ENCODE data around the gene BAHCC1. TPM values are rescaled to one million over a fixed set of nuclear protein-coding genes. Genes with fewer than 3 reads are reported as not detected.

Gene BAHCC1
- polyA plus RNA-seq, 1 donor from 2014 or later = 14.2 TPM

DNA sequence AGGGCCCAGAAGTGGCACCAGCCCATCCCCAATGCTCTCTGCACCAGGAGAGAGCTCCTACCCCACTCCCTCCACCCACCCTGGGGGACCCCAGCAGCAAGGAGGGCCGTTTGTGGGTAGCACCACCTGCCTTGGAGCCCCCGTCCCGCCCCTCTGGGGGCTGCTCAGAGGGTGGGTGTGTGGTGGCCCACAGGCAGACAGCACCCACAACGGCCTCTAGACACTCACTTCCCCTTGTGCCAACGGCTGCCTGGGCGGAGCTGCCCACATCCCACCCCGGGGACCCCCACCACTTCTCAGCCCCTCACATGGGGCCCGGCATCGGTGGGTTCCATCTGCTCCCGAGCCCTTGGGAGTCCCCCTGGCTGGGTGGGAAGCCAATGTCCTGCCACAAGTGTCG is 33.3 kb downstream of the BAHCC1 start:
- H3K4me2 ChIP-seq (ENCODE audit: low read length) = no peak overlapping the region
- H3K27me3 ChIP-seq (ENCODE audit: insufficient read depth, low read depth, low read length) = no peaks in the 10 kb centered on the region
- H3K79me2 ChIP-seq (replicated peaks; ENCODE audit: insufficient read depth, low read length) = peaks cover 18% of the 10 kb centered on the region
- no peaks in the 10 kb centered on the region for H3F3A ChIP-seq (ENCODE audit: insufficient read depth, low read length, poor library complexity, severe bottlenecking)
- no peak overlapping the region for H2AFZ ChIP-seq (ENCODE audit: low read depth, low read length)
- H3K36me3 ChIP-seq (ENCODE audit: insufficient read depth, low read length) = no peaks in the 10 kb centered on the region
- H3K4me3 ChIP-seq (ENCODE audit: low read length) = no peak overlapping the region
- H3K9me2 ChIP-seq (ENCODE audit: insufficient read depth, low read length) = no peaks in the 10 kb centered on the region
- TF ChIP-seq RAD21 (conservative IDR thresholded peaks at IDR 0.05) (no peak), EP300 (conservative IDR thresholded peaks at IDR 0.05; ENCODE audit: poor library complexity, severe bottlenecking) (no peak), POLR2AphosphoS5 (IDR thresholded peaks at IDR 0.05) (no peak), MXI1 (conservative IDR thresholded peaks at IDR 0.05; ENCODE audit: poor library complexity, severe bottlenecking) (no peak), TAF1 (IDR thresholded peaks at IDR 0.05; ENCODE audit: low read depth) (no peak), EZH2 (IDR thresholded peaks at IDR 0.05; ENCODE audit: borderline replicate concordance, insufficient read depth, low read length, poor library complexity, severe bottlenecking) (no peak)
- TF ChIP-seq, protein P1, sequence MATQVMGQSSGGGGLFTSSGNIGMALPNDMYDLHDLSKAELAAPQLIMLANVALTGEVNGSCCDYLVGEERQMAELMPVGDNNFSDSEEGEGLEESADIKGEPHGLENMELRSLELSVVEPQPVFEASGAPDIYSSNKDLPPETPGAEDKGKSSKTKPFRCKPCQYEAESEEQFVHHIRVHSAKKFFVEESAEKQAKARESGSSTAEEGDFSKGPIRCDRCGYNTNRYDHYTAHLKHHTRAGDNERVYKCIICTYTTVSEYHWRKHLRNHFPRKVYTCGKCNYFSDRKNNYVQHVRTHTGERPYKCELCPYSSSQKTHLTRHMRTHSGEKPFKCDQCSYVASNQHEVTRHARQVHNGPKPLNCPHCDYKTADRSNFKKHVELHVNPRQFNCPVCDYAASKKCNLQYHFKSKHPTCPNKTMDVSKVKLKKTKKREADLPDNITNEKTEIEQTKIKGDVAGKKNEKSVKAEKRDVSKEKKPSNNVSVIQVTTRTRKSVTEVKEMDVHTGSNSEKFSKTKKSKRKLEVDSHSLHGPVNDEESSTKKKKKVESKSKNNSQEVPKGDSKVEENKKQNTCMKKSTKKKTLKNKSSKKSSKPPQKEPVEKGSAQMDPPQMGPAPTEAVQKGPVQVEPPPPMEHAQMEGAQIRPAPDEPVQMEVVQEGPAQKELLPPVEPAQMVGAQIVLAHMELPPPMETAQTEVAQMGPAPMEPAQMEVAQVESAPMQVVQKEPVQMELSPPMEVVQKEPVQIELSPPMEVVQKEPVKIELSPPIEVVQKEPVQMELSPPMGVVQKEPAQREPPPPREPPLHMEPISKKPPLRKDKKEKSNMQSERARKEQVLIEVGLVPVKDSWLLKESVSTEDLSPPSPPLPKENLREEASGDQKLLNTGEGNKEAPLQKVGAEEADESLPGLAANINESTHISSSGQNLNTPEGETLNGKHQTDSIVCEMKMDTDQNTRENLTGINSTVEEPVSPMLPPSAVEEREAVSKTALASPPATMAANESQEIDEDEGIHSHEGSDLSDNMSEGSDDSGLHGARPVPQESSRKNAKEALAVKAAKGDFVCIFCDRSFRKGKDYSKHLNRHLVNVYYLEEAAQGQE (IDR thresholded peaks at IDR 0.05; ENCODE audit: borderline replicate concordance) = no peak
- TF ChIP-seq, protein P2, sequence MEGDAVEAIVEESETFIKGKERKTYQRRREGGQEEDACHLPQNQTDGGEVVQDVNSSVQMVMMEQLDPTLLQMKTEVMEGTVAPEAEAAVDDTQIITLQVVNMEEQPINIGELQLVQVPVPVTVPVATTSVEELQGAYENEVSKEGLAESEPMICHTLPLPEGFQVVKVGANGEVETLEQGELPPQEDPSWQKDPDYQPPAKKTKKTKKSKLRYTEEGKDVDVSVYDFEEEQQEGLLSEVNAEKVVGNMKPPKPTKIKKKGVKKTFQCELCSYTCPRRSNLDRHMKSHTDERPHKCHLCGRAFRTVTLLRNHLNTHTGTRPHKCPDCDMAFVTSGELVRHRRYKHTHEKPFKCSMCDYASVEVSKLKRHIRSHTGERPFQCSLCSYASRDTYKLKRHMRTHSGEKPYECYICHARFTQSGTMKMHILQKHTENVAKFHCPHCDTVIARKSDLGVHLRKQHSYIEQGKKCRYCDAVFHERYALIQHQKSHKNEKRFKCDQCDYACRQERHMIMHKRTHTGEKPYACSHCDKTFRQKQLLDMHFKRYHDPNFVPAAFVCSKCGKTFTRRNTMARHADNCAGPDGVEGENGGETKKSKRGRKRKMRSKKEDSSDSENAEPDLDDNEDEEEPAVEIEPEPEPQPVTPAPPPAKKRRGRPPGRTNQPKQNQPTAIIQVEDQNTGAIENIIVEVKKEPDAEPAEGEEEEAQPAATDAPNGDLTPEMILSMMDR (IDR thresholded peaks at IDR 0.05; ENCODE audit: poor library complexity, severe bottlenecking) = no peak
- H3K9me3 ChIP-seq (ENCODE audit: low read length) = no peaks in the 10 kb centered on the region
- no peak overlapping the region for H3K9ac ChIP-seq (ENCODE audit: low read length)
- H4K20me1 ChIP-seq (ENCODE audit: insufficient read depth) = no peaks in the 10 kb centered on the region
- no peak overlapping the region for H3K27ac ChIP-seq (ENCODE audit: low read length)

DNA sequence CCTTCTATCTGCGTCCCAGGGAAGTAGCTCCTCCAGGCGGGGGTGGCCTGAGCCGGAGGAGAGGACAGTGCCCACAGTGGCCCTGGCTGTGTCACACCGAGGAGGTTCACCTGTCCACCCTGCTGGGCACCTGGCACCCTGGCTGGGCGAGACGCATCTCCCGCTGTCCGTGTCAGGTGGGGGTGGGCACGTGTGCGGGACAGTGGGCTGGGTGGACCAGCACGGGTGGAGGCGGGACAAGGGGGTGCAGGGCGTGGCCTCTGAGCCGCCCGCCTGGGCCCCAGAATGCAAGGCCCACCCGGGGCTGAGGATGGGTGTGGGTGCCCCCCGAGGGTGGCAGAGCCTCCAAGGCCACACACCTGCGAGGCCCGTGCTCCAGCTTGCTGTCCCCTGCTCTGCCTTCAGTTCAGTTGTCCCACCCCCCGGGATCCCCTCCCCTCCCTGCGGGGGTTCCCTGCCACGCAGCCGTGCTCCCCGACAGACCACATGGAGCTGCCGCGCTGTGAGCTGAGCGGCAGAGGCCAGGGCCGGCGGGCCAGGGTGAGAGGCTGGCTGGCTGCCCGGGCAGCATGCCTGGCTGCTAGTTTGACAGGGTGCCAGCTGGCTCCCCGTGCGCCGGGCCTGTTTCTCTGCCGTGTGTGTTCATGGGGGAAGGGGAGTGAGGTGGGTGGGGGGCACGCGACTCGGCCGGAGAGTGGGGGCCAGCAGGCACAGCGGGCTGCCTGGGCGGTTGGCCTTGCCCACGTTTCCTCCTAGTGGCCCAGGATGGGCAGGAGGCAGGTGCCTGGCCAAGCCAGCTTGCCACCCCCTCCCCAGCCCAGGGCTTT is 33.9 kb downstream of the BAHCC1 start:
- Histone ChIP-seq H3K4me3 (ENCODE audit: low read length) (no peak overlapping the region), H3K9ac (ENCODE audit: low read length) (no peak overlapping the region), H3K27me3 (ENCODE audit: insufficient read depth, low read depth, low read length) (no peaks in the 10 kb centered on the region), H3K79me2 (replicated peaks; ENCODE audit: insufficient read depth, low read length) (peaks cover 13% of the 10 kb centered on the region), H4K20me1 (ENCODE audit: insufficient read depth) (no peaks in the 10 kb centered on the region), H3K9me2 (ENCODE audit: insufficient read depth, low read length) (no peaks in the 10 kb centered on the region), H3K36me3 (ENCODE audit: insufficient read depth, low read length) (no peaks in the 10 kb centered on the region), H3K27ac (ENCODE audit: low read length) (no peak overlapping the region), H3K9me3 (ENCODE audit: low read length) (no peaks in the 10 kb centered on the region), H3K4me2 (ENCODE audit: low read length) (no peak overlapping the region), H3F3A (ENCODE audit: insufficient read depth, low read length, poor library complexity, severe bottlenecking) (no peaks in the 10 kb centered on the region), H2AFZ (ENCODE audit: low read depth, low read length) (no peak overlapping the region)
- TF ChIP-seq MXI1 (conservative IDR thresholded peaks at IDR 0.05; ENCODE audit: poor library complexity, severe bottlenecking) (no peak), TAF1 (IDR thresholded peaks at IDR 0.05; ENCODE audit: low read depth) (no peak), EP300 (conservative IDR thresholded peaks at IDR 0.05; ENCODE audit: poor library complexity, severe bottlenecking) (no peak), SMC3 (conservative IDR thresholded peaks at IDR 0.05; ENCODE audit: poor library complexity) (no peak), RAD21 (conservative IDR thresholded peaks at IDR 0.05) (no peak)
- TF ChIP-seq, protein P2 (IDR thresholded peaks at IDR 0.05; ENCODE audit: poor library complexity, severe bottlenecking) = no peak
